Pons (tissue), 1 donor: ENCODE results near the gene RFLNA.
A peak's percentile ranks its signal among the peaks of the same experiment; 100 is the strongest.

ENCODE experiments used
- DNase-seq: peaks from one replicate; pipeline ENCODE4 v3.0.0-alpha.2; 2016; ENCODE audit warnings: low spot score

The RFLNA gene

GRCh38 chr12:124336742-124337520 lies 42.0 kb downstream of the RFLNA start:
- DNase-seq = no peak

GRCh38 chr12:124337622-124338021 lies 42.7 kb downstream of the RFLNA start:
- DNase-seq = no peak

- no peak for DNase-seq
Measured at GRCh38 chr12:124338448-124338847, 43.6 kb downstream of the RFLNA start.

GRCh38 chr12:124338876-124339603 lies 44.1 kb downstream of the RFLNA start:
- DNase-seq = no peak

- DNase-seq = no peak
Measured at GRCh38 chr12:124340080-124340900, 45.4 kb downstream of the RFLNA start.

- no peak for DNase-seq
Measured at GRCh38 chr12:124341645-124342069, 46.8 kb downstream of the RFLNA start.

- no peak for DNase-seq
Measured at GRCh38 chr12:124344022-124344421, 49.1 kb downstream of the RFLNA start.

GRCh38 chr12:124344526-124344925 lies 49.6 kb downstream of the RFLNA start:
- no peak for DNase-seq

- DNase-seq = no peak
Measured at GRCh38 chr12:124345795-124346194, 50.9 kb downstream of the RFLNA start.

- no peak for DNase-seq
Measured at GRCh38 chr12:124346425-124347168, 51.7 kb downstream of the RFLNA start.

- DNase-seq = no peak
Measured at GRCh38 chr12:124347335-124347734, 52.4 kb downstream of the RFLNA start.

GRCh38 chr12:124347805-124348658 lies 53.1 kb downstream of the RFLNA start:
- DNase-seq = no peak

- DNase-seq = no peak
Measured at GRCh38 chr12:124348659-124349380, 53.9 kb downstream of the RFLNA start.

GRCh38 chr12:124350491-124350890 lies 55.6 kb downstream of the RFLNA start:
- no peak for DNase-seq

GRCh38 chr12:124351422-124351821 lies 56.5 kb downstream of the RFLNA start:
- no peak for DNase-seq

- no peak for DNase-seq
Measured at GRCh38 chr12:124352257-124352656, 57.4 kb downstream of the RFLNA start.

GRCh38 chr12:124352839-124353238 lies 57.9 kb downstream of the RFLNA start:
- DNase-seq = peak; percentile 39

GRCh38 chr12:124354400-124354799 lies 59.5 kb downstream of the RFLNA start:
- DNase-seq = no peak

GRCh38 chr12:124356221-124356620 lies 61.3 kb downstream of the RFLNA start:
- DNase-seq = no peak

GRCh38 chr12:124357616-124358015 lies 62.7 kb downstream of the RFLNA start:
- DNase-seq = no peak
